Stimulated activated naive CD4-positive, alpha-beta T cell (primary cell): ENCODE results near the gene INPP5J.
"Not testable (repeated sequence)": the region's sequence is repeated elsewhere in the genome, so short reads cannot be mapped to it uniquely, and the experiment has no call there.

Experiments used
- DNase-seq, 6 experiments: peaks; one replicate each; lab custom pipeline; 2025; lab: John Stamatoyannopoulos, UW

The INPP5J gene

GRCh38 chr22:31086703-31087330 lies 35.9 kb upstream of the INPP5J start:
- DNase-seq: no peak

- no peak for DNase-seq
Measured at GRCh38 chr22:31087744-31088215, 35.0 kb upstream of the INPP5J start.

GRCh38 chr22:31088233-31088986 lies 34.4 kb upstream of the INPP5J start:
- no peak for DNase-seq

- DNase-seq: peak in 4 of 6 experiments; percentile 12 to 23 (median 20)
Measured at GRCh38 chr22:31089160-31090100, 33.3 kb upstream of the INPP5J start.

GRCh38 chr22:31090217-31091085 lies 32.3 kb upstream of the INPP5J start:
- no peak for DNase-seq

- no peak for DNase-seq
Measured at GRCh38 chr22:31091106-31091975, 31.4 kb upstream of the INPP5J start.

GRCh38 chr22:31092161-31092560 lies 30.6 kb upstream of the INPP5J start:
- DNase-seq: no peak

GRCh38 chr22:31093086-31093850 lies 29.5 kb upstream of the INPP5J start:
- no peak for DNase-seq

- DNase-seq: no peak
Measured at GRCh38 chr22:31094021-31094551, 28.7 kb upstream of the INPP5J start.

- no peak for DNase-seq
Measured at GRCh38 chr22:31094741-31095140, 28.0 kb upstream of the INPP5J start.

GRCh38 chr22:31095637-31096249 lies 27.0 kb upstream of the INPP5J start:
- no peak for DNase-seq

- no peak for DNase-seq
Measured at GRCh38 chr22:31096657-31097279, 26.0 kb upstream of the INPP5J start.

- not testable (repeated sequence) for DNase-seq
Measured at GRCh38 chr22:31097539-31097938, 25.2 kb upstream of the INPP5J start.

- no peak for DNase-seq
Measured at GRCh38 chr22:31097941-31098631, 24.7 kb upstream of the INPP5J start.

GRCh38 chr22:31098632-31099110 lies 24.1 kb upstream of the INPP5J start:
- no peak for DNase-seq

- DNase-seq: no peak
Measured at GRCh38 chr22:31099386-31099785, 23.4 kb upstream of the INPP5J start.
